Tongue (tissue), 2 donors: ENCODE results near the gene MKI67. TPM values are rescaled to one million over a fixed set of nuclear protein-coding genes. Genes with fewer than 3 reads are reported as not detected.
A peak's percentile ranks its signal among the peaks of the same experiment; 100 is the strongest.
"Not testable (repeated sequence)": the region's sequence is repeated elsewhere in the genome, so short reads cannot be mapped to it uniquely, and the experiment has no call there.

ENCODE experiments used
- DNase-seq: peaks from one replicate; pipeline ENCODE4 v3.0.0-alpha.2; 2015
- total RNA-seq: library from RNA; depleted of rRNA; stranded (reverse); fragments of >200 nt; gene quantifications from one replicate; pipeline ENCODE4 v1.2.3, GENCODE V29; 2014

Gene MKI67
- 24.8 TPM for total RNA-seq

GRCh38 chr10:128125944-128126764, at the start of gene MKI67:
Gene MKI67 (minus strand): TSS chr10:128126423. CDS start chr10:128125667, 756 bp downstream.
- peak; percentile 97 for DNase-seq

- DNase-seq: no peak
These were observed 48.6 kb upstream of the MKI67 start for GRCh38 chr10:128174581-128175559.

GRCh38 chr10:128173386-128173785, 47.2 kb upstream of the MKI67 start:
- no peak for DNase-seq

- DNase-seq: no peak
These were observed 46.5 kb upstream of the MKI67 start for GRCh38 chr10:128172756-128173155.

- no peak for DNase-seq
These were observed 43.7 kb upstream of the MKI67 start for GRCh38 chr10:128169811-128170379.

- DNase-seq: no peak
These were observed 41.8 kb upstream of the MKI67 start for GRCh38 chr10:128167926-128168520.

- not testable (repeated sequence) for DNase-seq
These were observed 40.9 kb upstream of the MKI67 start for GRCh38 chr10:128167123-128167522.

GRCh38 chr10:128166151-128166550, 39.9 kb upstream of the MKI67 start:
- DNase-seq: no peak

- no peak for DNase-seq
These were observed 39.3 kb upstream of the MKI67 start for GRCh38 chr10:128165536-128165935.

GRCh38 chr10:128163701-128164100, 37.5 kb upstream of the MKI67 start:
- DNase-seq: no peak

GRCh38 chr10:128161031-128161430, 34.8 kb upstream of the MKI67 start:
- DNase-seq: no peak

- DNase-seq: peak; percentile 56
These were observed 34.1 kb upstream of the MKI67 start for GRCh38 chr10:128160297-128160711.

- no peak for DNase-seq
These were observed 32.0 kb upstream of the MKI67 start for GRCh38 chr10:128158021-128158795.

- no peak for DNase-seq
These were observed 31.0 kb upstream of the MKI67 start for GRCh38 chr10:128156999-128157755.

- DNase-seq: no peak
These were observed 26.7 kb upstream of the MKI67 start for GRCh38 chr10:128152741-128153580.

- DNase-seq: no peak
These were observed 24.8 kb upstream of the MKI67 start for GRCh38 chr10:128151031-128151430.

GRCh38 chr10:128150561-128150960, 24.3 kb upstream of the MKI67 start:
- no peak for DNase-seq

- peak; percentile 86 for DNase-seq
These were observed 23.8 kb upstream of the MKI67 start for GRCh38 chr10:128150045-128150493.

GRCh38 chr10:128149267-128150014, 23.2 kb upstream of the MKI67 start:
- DNase-seq: no peak
